ENCODE results near the gene PTPRU.
A peak's percentile ranks its signal among the peaks of the same experiment; 100 is the strongest.

The PTPRU gene

DNA sequence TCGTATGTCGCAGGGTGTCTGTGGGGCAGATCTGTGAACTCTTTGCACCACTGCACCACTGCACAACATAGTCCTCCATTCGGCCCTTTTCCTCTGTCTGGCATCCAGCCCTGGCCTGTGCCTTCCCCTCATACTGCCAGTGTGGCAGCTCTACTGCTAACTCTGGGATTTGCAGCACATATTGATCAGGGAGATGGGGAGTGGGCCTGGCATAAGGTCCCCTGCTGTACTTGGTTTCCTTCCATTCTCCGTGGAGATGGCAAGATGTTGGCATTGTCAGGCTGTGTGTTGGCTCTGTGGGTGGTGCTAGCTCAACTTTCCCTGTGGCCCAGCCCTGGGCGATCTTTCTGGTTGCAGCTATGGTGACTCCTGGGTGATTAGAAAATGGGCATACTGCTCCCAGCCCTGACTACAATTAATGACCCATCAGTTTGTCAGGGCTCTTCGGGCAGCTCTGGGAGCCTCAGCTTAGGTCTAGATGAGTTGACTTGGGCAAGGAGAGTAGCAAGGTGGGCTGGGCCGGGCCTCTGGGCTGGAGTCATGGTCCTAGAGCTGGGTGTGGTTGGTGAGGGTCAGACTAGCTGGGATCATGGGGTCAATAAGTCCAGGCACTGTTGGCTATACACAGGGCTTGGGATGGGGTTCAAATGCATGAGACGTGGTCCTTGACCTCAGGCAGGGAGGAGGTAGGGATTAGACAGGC, 11.4 kb downstream of the PTPRU start:
- H3K36me3 ChIP-seq (ENCODE audit: control insufficient read depth, insufficient read depth, low read length, severe bottlenecking), result no peaks in the 10 kb centered on the region
- DNase-seq (ENCODE audit: low read depth), result no peak
- no peak overlapping the region for H3K9ac ChIP-seq (ENCODE audit: low read length)
- H3K9me3 ChIP-seq (ENCODE audit: control insufficient read depth, low read length), result no peaks in the 10 kb centered on the region
- H3K4me1 ChIP-seq (ENCODE audit: control insufficient read depth, insufficient read depth, low read length), result peaks cover 17% of the 10 kb centered on the region
- no peaks in the 10 kb centered on the region for H3K27me3 ChIP-seq (replicated peaks; ENCODE audit: control insufficient read depth, insufficient read depth, low read length)
- no peak overlapping the region for H3K4me3 ChIP-seq (ENCODE audit: low read length)

DNA sequence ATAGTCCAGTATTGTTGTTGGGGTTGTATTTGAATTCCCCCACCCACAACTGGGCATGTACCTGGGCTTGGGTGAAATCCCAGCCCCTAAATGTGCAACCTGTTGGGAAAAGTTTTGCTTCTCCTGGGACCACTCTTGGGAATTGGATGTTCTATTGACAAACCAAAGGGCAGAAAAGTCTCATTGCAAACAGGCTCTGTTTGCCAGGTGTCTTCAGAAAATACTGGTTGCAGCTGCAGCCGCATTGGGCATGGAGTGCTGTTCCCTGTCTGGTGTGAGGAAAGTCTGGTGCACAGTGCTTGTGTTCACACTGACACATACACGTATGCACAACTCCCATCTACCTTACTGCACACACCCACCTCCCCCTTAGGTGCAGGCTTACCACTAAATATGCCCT, 12.1 kb downstream of the PTPRU start:
- Histone ChIP-seq H3K4me1 (ENCODE audit: control insufficient read depth, insufficient read depth, low read length) (peaks cover 17% of the 10 kb centered on the region), H3K4me3 (ENCODE audit: low read length) (no peak overlapping the region), H3K9me3 (ENCODE audit: control insufficient read depth, low read length) (no peaks in the 10 kb centered on the region), H3K9ac (ENCODE audit: low read length) (no peak overlapping the region), H3K27me3 (replicated peaks; ENCODE audit: control insufficient read depth, insufficient read depth, low read length) (no peaks in the 10 kb centered on the region), H3K36me3 (ENCODE audit: control insufficient read depth, insufficient read depth, low read length, severe bottlenecking) (no peaks in the 10 kb centered on the region)
- no peak for DNase-seq (ENCODE audit: low read depth)

DNA sequence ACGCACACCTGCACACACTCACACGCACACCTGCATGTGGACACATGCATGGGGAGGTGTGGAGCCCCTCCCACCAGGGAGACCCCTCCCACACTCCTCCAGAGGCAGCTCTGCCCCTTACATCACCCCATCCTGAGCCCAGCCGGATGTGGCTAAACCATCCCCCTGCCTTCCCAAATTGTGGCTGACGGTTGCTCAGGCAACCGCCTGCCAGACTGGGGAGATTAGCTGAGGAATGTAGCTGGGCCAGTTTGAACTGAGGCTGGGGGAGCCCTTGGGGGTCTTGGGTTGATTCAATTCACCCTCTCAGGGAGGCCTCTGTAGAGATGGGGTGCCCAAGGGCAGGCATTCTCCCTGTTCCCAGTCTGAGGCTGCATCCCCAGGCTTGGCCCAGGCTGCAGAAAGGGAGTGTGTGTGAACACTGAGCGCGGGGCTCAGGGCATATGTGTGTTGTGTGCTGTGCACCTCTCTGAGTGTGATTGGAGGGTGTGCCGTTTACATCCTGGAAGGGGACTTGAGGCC, 12.9 kb downstream of the PTPRU start:
- Histone ChIP-seq H3K4me3 (ENCODE audit: low read length) (no peak overlapping the region), H3K4me1 (ENCODE audit: control insufficient read depth, insufficient read depth, low read length) (peaks cover 10% of the 10 kb centered on the region), H3K9ac (ENCODE audit: low read length) (no peak overlapping the region), H3K9me3 (ENCODE audit: control insufficient read depth, low read length) (no peaks in the 10 kb centered on the region), H3K36me3 (ENCODE audit: control insufficient read depth, insufficient read depth, low read length, severe bottlenecking) (no peaks in the 10 kb centered on the region), H3K27me3 (replicated peaks; ENCODE audit: control insufficient read depth, insufficient read depth, low read length) (no peaks in the 10 kb centered on the region)
- no peak for DNase-seq (ENCODE audit: low read depth)

DNA sequence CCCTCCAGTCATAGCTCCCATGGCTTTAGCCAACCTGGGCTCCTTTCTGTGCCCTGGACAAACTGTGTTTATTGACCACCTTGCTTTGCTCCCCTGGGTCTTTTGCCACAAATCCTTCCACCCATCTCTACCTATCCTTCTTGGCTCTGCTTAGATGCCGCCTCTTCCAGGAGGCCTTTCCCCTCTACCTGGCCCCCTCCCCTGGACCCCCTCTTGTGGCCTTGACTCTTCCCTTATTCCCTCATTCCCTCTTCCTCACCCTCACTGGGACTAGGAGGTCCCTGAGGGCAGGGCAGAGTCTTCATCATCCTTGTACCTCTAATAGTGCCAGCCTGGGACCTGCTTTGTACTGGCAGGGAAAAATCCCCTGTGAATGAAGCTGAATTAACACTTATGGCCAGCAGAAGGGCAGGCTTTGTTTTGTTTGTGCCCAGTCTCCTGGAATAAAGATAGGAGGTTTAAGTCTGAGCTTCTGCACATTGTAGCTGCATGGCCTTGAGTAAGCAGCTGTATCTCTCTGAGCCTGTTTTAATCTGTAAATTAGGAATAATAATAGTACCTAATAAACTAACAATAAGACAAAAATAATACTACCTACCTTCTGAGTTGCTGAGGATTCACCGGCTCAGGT, 13.7 kb downstream of the PTPRU start:
- no peaks in the 10 kb centered on the region for H3K9me3 ChIP-seq (ENCODE audit: control insufficient read depth, low read length)
- H3K9ac ChIP-seq (ENCODE audit: low read length), result no peak overlapping the region
- no peaks in the 10 kb centered on the region for H3K27me3 ChIP-seq (replicated peaks; ENCODE audit: control insufficient read depth, insufficient read depth, low read length)
- H3K36me3 ChIP-seq (ENCODE audit: control insufficient read depth, insufficient read depth, low read length, severe bottlenecking), result no peaks in the 10 kb centered on the region
- no peak for DNase-seq (ENCODE audit: low read depth)
- H3K4me3 ChIP-seq (ENCODE audit: low read length), result no peak overlapping the region
- H3K4me1 ChIP-seq (ENCODE audit: control insufficient read depth, insufficient read depth, low read length), result peaks cover 10% of the 10 kb centered on the region

DNA sequence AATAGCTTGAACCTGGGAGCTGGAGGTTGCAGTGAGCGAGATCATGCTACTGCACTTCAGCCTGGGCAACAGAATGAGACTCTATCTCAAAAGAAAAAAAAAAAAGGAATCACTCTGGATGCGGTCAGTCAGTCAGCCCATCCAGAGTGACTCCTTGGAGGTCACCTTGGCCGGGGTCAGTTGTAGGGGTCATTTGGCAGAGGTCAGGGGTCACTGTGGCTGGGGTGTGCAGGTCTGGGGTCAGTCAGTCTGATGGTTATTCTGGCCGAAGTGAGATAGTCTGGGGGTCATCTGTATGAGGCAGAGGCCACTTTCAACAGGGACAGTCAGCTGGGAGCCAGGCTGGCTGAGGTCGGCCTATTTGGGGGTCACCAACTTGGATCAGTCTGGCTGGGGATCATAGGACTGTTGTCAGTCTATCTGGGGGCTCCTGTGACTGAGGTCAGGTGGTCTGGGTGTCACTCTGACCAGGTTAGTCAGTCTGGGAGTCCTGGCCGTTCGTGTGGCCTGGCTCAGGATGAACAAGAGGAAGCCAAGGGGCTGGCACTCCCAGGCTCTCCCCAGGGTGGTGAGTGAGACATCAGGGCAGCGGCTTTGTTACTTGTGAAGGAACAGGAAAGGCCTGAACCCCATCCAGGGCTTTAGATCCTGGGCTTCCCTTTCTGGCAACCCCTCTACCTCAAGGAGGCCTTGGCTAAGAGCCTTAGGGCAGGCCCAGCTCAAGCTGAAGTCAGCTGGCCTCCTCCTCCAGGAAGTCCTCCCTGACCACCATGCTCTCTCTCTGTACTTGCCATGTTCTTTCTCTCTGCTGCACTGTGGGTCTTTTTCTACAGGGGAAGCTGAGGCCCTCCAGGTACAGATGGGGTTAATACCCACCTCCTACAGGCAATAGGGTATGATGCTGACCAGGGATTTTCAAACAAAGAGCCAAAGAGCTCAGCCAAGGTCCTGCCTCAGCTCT, 15.1 kb downstream of the PTPRU start:
- H3K4me3 ChIP-seq (ENCODE audit: low read length), result no peak overlapping the region
- H3K27me3 ChIP-seq (replicated peaks; ENCODE audit: control insufficient read depth, insufficient read depth, low read length), result no peaks in the 10 kb centered on the region
- no peak for DNase-seq (ENCODE audit: low read depth)

DNA sequence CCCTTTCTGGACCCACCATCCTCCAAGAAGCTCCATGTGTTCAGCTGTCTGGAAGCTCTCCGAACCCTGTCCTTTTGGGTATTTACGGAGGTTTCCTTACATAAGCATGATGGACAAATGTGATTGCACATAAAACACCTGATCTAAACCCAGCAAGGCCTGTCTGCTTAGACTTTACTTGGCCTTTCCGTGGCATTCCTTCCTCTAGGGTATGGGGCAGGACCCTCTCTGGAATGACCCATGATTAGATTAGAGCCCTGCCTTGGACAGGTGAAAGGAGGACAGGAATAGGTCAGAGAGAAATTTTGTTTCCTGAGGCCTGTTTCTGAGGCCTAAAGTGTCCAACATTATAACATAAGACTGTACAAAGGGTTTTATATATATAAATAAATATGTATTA, 16.9 kb downstream of the PTPRU start:
- Histone ChIP-seq H3K4me1 (ENCODE audit: control insufficient read depth, insufficient read depth, low read length) (peaks cover 6% of the 10 kb centered on the region), H3K9me3 (ENCODE audit: control insufficient read depth, low read length) (no peaks in the 10 kb centered on the region), H3K9ac (ENCODE audit: low read length) (no peak overlapping the region), H3K36me3 (ENCODE audit: control insufficient read depth, insufficient read depth, low read length, severe bottlenecking) (no peaks in the 10 kb centered on the region), H3K27me3 (replicated peaks; ENCODE audit: control insufficient read depth, insufficient read depth, low read length) (no peaks in the 10 kb centered on the region), H3K4me3 (ENCODE audit: low read length) (no peak overlapping the region)
- no peak for DNase-seq (ENCODE audit: low read depth)

More for the DNA sequence above, 15.1 kb downstream of the PTPRU start:
- Histone ChIP-seq H3K36me3 (ENCODE audit: control insufficient read depth, insufficient read depth, low read length, severe bottlenecking) (no peaks in the 10 kb centered on the region), H3K4me1 (ENCODE audit: control insufficient read depth, insufficient read depth, low read length) (no peaks in the 10 kb centered on the region), H3K9ac (ENCODE audit: low read length) (no peak overlapping the region), H3K9me3 (ENCODE audit: control insufficient read depth, low read length) (no peaks in the 10 kb centered on the region)

DNA sequence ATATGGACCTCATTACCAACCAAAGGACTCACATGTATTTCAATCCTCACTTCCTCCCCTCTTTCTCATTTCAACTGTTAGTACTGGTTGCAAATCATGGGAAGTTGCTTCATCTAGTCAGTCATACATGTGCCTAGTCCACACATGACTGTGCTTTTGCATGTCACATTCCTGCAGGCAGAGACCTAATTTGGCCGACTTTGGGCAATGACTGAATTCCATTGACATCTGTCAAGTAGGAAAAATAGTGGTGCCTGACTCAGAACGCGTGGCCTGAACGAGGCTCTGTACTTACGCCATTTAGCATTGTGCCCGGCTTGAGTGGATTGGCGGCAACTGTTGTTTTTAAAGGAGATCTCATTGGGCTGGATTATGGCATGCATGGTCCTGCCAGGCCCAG, 18.0 kb downstream of the PTPRU start:
- Histone ChIP-seq H3K4me3 (ENCODE audit: low read length) (no peak overlapping the region), H3K4me1 (ENCODE audit: control insufficient read depth, insufficient read depth, low read length) (peaks cover 6% of the 10 kb centered on the region), H3K36me3 (ENCODE audit: control insufficient read depth, insufficient read depth, low read length, severe bottlenecking) (no peaks in the 10 kb centered on the region), H3K9ac (ENCODE audit: low read length) (no peak overlapping the region), H3K9me3 (ENCODE audit: control insufficient read depth, low read length) (no peaks in the 10 kb centered on the region), H3K27me3 (replicated peaks; ENCODE audit: control insufficient read depth, insufficient read depth, low read length) (no peaks in the 10 kb centered on the region)
- no peak for DNase-seq (ENCODE audit: low read depth)

DNA sequence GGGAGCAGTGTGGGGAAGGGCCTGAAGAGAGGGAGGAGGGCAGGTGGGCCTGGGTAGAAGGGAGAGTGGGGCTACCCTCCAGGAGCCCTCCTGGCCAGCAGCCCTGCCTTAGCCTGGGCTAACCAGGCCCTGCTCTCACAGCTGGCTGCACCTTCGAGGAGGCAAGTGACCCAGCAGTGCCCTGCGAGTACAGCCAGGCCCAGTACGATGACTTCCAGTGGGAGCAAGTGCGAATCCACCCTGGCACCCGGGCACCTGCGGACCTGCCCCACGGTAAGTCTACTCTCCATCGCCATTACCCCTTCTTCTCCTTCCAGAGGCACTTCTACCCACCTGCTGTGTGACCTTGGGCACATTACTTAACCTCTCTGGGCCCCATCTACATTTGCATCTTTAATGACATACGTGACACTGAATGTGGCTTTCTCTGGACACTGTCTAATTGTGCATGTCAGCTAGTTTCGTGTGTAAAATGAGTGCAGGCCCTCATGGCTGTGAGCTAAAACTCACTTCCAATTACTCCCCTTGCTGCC, 18.9 kb downstream of the PTPRU start:
- H3K4me1 ChIP-seq (ENCODE audit: control insufficient read depth, insufficient read depth, low read length), result peaks cover 6% of the 10 kb centered on the region
- DNase-seq (ENCODE audit: low read depth), result no peak
- no peak overlapping the region for H3K4me3 ChIP-seq (ENCODE audit: low read length)
- H3K27me3 ChIP-seq (replicated peaks; ENCODE audit: control insufficient read depth, insufficient read depth, low read length), result no peaks in the 10 kb centered on the region
- no peaks in the 10 kb centered on the region for H3K9me3 ChIP-seq (ENCODE audit: control insufficient read depth, low read length)
- no peak overlapping the region for H3K9ac ChIP-seq (ENCODE audit: low read length)
- H3K36me3 ChIP-seq (ENCODE audit: control insufficient read depth, insufficient read depth, low read length, severe bottlenecking), result no peaks in the 10 kb centered on the region

DNA sequence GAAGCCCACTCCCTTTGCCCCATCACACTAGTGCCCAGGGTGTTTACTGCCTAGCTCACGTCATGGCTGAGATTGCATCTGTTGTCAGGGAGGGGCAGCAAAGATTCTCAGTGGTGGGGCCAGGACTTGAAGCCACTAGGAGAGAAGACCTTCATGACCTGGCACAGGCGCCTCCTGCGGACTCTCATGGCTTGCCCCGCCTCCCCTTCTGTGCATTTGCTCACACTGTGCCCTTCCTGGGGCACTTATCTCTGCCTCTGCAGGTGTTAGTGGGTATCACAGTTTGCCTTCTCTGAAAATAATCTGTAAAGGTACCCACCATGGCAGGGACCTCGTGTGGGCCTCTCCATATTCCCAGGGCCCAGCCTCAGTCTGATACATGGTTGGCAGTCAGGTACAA, 20.1 kb downstream of the PTPRU start:
- H3K36me3 ChIP-seq (ENCODE audit: control insufficient read depth, insufficient read depth, low read length, severe bottlenecking), result no peaks in the 10 kb centered on the region
- no peak for DNase-seq (ENCODE audit: low read depth)

DNA sequence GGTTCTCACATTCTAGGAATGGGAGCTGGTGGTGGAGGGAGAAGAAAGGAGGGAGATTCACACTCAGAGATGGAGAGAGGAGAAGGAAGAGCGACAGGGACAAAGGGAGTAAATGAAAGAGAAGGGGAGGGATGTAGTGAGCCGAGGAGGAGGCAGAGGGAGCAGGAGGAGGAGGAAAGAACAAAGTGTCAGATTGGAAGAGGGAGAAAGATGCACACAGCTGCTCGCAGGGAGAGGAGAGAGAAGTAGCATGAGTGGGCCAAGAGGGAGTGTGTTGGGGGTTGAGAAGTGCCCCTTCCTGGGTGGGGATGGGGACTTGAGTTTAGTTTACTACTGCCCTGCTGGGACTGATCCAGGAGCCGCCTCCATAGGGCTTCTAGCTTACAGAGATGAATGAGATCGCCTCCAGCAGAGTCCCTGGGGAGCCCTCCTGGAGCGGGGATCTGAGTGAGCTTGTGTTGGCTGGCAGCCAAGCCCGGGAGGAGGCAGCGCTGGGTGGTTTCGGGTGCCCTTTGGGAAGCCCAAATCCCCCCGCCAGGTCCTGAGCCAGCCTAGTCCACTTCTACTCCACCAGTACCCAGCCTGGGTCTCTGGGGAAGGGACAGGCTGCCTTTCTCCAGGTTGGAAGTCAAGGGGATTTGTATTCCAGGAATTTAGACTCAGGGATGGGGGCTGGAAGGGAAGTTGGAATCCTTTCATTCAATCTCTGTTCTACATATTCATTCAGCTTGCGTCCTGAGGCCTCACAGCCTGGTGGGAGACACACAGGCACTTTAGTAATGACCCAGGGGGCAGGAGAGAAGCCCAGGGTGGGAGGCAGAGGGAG, 20.9 kb downstream of the PTPRU start:
- H3K4me3 ChIP-seq (ENCODE audit: low read length), result no peak overlapping the region
- peak; percentile 72 for DNase-seq (ENCODE audit: low read depth)

More for the DNA sequence above, 20.1 kb downstream of the PTPRU start:
- H3K27me3 ChIP-seq (replicated peaks; ENCODE audit: control insufficient read depth, insufficient read depth, low read length), result no peaks in the 10 kb centered on the region
- H3K9me3 ChIP-seq (ENCODE audit: control insufficient read depth, low read length), result no peaks in the 10 kb centered on the region
- no peak overlapping the region for H3K4me3 ChIP-seq (ENCODE audit: low read length)
- H3K4me1 ChIP-seq (ENCODE audit: control insufficient read depth, insufficient read depth, low read length), result peaks cover 6% of the 10 kb centered on the region
- H3K9ac ChIP-seq (ENCODE audit: low read length), result no peak overlapping the region

More for the DNA sequence above, 20.9 kb downstream of the PTPRU start:
- no peak overlapping the region for H3K9ac ChIP-seq (ENCODE audit: low read length)
- H3K4me1 ChIP-seq (ENCODE audit: control insufficient read depth, insufficient read depth, low read length), result peaks cover 6% of the 10 kb centered on the region
- H3K36me3 ChIP-seq (ENCODE audit: control insufficient read depth, insufficient read depth, low read length, severe bottlenecking), result no peaks in the 10 kb centered on the region
- H3K27me3 ChIP-seq (replicated peaks; ENCODE audit: control insufficient read depth, insufficient read depth, low read length), result no peaks in the 10 kb centered on the region
- no peaks in the 10 kb centered on the region for H3K9me3 ChIP-seq (ENCODE audit: control insufficient read depth, low read length)

Data from adipocyte (in vitro differentiated cells).